Activated gamma-delta T cell treated with Interleukin-2 at 50 U/mL for 16 hours (primary cell): ENCODE measurements around the gene FOSL2.

Experiments
- DNase-seq: peaks from one replicate; pipeline ENCODE4 v3.0.0-alpha.2; 2020

FOSL2 gene

DNA sequence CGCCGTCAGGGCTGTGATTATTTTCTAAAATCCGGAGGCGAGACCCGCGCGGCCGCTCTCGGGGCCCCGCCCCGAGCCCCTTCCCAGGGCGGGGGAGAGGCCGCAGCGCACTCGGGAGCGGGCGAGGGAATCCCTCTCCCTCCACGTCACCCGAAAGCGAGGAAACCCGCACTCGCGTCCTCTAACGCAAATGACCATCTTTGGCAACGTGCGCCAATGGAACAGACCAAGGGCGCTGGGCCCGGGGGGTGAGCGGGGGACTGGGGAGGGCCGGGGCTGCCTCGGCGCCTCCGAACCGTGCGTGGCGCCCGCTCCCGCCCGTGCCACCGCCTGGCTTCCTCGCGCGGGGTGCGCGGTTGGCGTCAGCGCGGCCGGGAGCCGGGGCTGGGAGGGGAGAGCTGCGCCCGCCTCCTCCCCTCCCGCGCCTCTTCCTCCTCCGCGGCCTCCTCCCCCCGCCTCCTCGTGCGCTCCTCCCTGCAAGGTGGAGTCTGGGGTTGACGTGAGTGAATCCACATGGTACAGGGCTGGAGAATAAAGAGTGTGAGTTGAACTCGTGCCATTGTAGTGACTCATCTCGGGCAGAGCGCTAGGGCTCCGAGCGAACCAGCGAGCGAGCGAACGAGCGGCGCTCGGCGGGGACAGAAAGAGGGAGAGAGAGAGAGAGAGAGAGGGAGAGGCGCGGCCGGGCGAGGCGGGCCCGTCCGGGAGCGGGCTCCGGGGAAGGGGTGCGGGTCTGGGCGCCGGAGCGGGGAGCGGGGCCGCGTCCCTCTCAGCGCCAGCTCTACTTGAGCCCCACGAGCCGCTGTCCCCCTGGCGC is at the start of gene FOSL2:
Gene FOSL2 (plus strand): TSS at position 562 of the 817 bp plus-strand sequence. CDS start 863 bp downstream, outside the sequence.
- DNase-seq: peak; percentile 92

DNA sequence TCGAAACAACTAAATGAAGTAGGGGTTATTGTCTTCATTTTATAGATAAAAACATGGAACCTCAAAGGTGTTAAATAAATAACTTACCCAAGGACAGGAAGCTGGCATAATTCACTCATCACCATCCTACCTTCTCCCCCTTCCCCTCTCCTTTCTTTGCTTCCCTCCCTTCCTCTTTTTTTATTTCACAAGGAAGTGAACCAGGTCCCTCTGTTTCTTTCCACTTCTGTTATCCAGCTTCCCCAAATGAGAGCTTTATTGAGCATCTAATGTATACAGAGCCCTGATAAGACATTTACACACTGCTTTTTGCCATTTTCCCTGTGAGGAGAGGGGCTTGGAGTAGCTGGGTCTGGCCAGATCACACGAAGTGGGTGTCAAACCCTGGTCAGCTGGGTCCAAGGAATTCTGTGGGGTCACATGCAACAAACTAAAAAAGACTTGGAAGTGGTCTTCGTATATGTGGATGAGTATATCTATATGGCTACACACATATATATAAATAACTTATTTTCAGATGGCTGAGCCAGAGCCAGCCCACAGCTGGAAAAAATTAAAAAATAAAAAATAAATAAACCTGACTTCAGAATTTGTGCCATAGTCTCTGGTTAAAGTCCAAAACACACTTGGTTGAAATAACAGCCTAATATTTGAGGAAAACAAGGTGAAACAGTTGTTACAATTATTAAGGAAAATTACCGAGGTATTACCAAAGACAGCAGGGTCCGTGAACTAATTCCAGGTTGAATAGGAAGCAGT is 49.3 kb upstream of the FOSL2 start:
- no peak for DNase-seq

DNA sequence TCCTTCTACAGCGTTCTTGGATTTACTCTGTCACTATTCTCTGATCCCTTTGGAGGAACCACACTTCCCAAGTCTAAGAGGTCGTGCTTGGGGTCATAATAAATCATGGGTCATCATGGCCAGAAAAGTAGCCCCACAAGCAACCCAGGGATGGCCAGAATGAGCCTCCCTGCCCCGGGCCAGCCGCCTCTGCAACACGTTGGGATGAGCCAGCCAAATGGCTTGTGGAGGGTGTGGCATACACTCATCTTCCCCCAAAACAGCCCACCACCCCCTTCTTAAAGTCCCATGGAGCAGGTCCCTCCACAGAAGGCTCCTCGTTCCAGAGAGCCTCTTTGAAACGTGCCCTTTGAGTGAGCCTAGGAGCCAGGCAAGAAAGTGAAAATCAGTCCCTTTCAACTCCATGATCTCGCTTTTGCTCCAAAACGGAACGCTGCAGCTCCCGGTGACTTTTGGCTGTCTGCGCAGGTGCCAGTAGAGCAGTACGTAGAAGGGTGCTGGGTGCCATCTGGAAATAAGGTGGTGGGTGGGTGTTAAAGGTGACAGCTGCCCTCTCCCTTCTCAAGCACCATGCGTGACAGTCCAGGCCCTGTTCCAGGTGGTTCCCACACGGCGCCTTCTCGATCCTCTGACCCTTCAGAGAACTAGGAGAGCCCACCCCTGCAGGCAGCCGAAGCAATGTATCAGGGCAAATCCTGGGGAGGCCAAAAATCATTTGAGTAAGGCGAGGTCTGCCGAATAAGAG is 48.5 kb upstream of the FOSL2 start:
- no peak for DNase-seq

DNA sequence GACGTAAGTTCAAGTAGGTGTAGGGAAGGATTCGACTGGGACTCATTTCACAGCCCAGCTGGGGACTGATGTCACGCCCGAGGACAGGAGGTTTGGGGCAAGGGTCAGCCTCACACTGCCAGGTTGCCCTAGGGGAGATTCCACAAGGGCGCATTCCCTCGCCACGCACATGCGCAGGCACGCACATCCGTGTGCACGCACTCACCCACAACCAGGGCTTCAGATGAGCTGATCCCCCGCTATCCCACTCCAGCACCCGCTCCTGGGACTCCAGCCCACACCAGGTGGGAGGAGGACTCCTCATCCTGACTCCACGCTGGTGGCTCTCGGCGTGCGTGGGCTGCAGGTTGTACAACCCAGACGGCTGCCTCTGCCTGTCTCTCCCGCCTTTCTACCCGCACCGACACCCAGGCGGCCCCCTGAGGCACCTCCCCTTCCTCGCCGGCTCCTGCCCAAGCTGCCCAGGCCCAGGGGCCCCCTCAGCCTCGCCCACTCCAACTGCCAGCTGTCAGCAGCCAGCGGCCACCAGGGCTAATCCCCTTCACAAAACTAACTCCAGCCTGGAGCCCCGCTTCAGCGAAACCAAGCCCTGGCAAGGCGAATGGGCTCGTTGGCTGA is 47.8 kb upstream of the FOSL2 start:
- DNase-seq: no peak

DNA sequence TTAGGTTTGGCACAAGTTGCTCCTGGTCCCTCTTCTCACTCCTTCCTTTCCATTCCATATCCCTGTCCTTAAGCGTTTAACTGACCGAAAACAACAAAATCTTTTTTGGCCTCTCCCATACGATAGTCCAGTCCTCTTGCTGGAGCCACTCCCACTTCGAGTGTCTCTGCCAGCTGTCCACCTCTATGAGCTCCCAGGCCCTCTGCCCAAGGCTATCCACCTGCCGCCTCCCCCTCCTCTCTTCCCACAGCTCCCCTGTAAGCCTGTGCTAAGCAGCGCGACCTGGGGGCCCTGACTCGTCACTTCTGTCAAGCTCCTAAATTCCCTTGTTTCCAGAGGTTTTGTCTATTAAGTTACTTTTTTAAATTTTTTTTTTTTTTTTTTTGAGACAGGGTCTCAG is 47.0 kb upstream of the FOSL2 start:
- DNase-seq: no peak

DNA sequence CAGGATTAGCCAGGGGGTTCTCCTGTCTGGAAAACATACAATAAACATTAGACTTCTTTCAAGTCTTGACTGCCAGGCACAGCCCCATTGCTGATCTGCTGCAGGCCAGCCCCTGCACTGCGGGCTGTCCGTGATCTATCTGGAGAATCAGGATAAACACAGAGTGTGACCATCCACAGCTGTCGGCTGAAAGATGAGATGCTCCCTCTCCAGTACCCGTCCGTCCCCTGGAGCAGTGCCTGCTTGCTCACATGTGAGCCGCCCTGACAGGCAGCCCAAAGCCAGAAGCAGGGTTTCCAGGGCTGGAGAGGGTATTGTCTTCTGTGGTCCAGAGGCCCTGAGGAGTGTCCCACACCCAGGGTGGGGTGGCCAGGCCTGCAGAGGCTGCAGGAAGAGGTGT is 46.1 kb upstream of the FOSL2 start:
- DNase-seq: no peak

DNA sequence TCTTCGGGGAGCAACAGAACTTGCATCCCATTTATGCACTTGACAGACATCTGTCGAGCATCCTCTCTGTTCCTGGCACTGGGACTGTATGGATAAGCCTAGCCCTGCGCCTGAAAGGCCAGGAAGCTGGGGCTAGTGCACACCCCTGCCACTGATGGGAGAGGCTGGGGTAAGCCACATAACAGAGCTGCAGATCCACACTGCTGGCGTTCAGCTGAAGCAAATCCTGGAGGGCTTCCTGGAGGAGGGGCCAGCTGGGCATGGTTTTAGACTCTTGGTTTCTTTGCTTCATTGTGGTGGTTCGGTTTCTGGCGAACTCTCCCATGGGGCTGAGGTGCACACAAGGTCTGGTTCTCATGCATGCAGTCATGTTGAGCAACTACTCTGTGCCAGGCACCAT is 45.5 kb upstream of the FOSL2 start:
- DNase-seq: no peak

DNA sequence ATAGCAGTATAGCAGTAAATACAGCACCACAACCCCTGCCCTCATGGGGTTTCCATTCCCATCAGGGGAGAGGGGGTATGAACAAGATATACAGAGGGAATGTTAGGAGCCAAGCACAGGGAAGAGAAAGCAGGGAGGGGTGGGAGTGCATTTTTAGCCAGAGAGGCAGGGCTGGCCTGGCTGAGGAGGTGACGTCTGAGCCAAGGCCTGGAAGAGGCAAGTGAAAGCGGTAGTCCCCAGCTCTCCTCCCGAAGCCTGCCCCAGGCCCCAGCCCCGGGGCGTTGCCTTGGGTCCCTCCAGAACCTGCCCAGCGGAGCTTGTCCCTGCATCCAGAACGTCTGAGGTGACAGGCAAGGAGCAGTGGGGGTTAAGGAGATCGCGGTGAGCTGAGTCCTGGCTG is 45.1 kb upstream of the FOSL2 start:
- DNase-seq: no peak

DNA sequence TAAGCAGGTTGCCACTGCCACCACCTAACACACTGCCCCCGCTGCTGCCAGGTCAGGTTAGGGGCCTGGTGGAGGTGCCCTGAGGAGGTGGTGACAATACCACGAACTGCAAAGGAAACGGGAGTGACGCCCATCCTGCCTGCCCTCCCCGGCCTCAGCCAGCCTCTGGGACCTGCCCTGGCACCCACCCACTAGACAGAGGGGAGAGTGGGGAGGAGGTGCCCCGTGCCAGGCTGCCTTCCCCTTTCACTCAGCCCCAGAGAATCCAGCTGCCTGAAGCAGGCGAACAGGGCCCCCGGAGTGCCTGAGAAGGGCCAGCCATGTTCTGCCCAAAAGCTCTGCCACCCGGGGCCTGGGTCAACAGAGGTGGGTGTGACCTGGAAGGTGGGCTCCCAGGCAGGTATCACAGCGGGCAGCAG is 44.5 kb upstream of the FOSL2 start:
- DNase-seq: peak; percentile 69

DNA sequence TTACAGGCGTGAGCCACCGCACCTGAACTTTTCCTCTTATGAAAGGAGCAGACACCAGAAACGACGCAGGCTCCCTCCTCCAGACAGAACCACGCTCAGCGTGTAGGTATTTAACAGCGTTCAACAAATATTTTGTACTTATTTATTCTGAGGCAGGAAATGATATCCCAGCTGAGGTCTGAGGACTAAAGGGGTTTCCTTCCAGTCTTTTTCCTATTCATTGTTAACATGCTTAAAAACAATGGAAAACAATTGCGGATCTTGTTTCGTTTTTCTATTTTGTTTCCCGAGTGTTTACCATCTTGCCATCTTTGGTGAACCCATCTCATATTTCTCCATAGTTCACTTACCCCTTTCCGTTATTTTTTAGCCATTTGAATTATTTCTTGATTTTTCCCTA is 43.7 kb upstream of the FOSL2 start:
- no peak for DNase-seq

DNA sequence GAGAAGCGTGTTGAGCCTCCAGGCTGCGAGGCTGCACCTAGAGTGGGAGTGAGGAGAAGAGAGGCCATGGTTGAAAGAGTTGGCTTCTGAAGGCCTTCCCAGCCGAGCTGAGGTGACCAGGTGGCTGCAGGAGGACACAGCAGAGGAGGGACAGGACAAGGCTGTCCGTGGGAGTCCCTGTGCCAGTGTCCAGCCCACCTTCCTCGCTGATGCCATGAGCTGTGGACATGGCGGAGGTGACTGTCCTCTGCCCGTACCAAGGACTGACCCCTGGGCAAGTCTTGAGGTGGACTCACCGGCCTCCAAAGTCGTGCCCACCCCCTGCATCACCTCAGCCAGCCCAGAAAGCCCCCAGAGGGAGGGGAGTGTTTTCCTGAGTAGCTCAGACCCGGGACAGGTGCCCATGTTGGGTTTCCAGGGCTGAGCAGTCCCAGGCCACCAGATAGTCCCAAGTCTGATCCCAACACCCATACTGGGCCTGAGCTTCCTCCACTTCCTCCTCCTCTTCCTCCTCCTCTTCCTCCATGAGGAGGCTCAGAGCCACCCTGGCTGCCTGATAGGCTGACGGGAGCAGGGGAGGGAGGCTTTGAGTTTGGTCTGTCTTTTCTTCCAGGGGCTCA is 43.0 kb upstream of the FOSL2 start:
- no peak for DNase-seq

DNA sequence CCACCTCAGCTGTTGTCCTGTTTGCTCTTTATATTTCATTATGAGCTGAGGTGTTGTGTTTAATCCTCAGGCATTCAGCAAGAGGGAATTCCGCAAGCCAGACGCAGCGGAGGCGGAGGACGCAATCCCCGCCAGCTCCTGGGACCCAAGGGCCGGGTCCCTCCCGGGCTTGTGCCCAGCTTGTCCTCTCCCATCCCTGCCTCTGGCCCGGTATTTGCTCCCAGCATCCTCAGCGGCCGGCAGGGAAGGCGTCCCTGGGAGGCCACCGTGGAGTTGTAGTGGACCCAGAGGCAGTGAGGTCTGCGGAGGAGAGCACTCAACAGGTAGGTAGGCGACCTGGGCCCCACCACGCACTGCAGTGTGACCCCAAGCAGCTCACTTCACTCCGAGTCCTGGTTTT is 42.5 kb upstream of the FOSL2 start:
- no peak for DNase-seq

DNA sequence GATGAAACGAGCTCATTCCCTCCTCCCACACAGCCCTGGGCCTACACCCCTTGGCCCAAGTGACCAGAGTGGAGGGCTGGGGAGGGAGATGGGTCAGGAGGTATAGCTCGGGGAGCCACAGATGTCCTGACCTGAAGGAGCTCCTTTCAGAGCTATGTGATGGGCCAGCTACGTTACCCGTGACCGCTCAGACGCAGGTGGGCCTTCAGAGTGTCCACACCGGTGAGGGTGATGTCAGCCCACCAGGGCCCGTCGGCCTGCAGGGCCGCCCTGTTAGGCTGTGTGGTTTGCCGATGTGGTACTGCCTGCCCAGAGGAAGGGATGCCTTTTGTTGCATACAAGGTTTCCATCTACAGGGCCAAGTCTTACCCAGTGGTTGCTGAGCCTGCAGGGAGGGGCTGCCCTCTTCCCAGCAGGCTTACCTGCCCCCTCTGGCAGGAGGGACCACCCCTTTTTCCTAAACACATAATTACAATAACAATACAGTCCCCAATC is 41.8 kb upstream of the FOSL2 start:
- DNase-seq: no peak

DNA sequence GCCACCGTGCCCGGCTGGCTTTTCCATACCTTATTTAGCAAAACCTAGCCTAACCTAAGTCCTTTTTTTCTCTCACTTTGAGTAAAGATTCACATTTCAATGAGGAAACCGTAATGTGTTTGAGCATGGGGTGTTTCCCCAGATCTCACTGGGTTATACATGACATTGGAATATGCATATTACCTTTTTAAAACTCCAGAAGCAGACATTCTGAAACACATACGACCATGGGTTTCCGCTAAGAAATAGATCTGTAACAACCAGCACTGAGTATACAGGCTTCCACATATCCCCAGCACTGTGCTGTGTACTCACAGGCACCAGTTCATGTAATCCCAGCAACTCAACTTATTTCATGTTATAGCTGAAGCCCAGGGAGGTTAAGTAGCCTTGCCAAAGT is 41.0 kb upstream of the FOSL2 start:
- no peak for DNase-seq

DNA sequence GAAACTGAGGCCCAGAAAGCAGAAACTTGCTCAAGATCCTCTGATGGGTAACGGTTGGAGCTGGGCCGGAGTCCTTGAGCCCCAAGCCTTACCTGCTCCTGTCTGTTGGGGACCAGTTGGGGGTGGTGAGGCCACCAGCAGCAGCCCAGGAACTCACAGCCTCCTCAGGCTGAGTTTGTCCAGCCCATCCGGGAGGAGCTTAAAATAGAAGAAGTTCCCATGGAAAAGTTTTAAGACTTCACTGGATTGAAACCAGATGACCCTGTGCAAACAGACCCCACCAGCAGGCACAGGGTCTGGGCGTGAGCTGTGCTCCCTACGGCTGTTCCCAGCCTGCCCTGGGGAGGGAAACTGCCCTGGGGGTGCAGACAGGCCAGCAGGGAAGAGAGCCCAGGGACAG is 40.6 kb upstream of the FOSL2 start:
- DNase-seq: no peak

DNA sequence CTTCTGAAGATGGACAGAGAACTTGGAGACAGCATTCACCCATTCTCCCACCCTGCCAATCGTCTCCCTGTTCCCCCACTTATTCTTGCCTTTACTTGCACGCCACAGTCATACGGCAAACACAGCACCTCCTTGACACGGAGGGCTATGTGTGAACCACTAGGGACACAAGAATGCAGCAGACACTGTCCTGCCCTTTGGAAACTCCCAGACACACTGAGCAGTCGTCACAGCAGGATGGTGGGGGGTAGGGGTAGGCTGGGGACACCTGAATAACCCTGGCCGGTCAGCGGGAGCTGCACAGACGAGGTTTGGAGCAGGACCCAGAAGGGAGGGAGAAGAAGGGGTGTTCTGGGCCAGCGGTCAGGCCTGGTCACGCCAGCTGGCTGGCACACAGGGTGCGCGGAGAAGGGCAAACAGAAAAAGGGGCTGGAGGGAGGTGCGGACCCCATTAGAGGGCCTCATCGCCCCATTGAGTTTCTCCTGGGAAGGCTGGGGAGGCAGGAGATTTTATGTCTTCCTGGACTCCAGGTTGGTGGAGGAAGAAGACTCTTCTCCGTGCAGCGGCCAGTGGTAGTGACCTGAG is 40.0 kb upstream of the FOSL2 start:
- DNase-seq: no peak

DNA sequence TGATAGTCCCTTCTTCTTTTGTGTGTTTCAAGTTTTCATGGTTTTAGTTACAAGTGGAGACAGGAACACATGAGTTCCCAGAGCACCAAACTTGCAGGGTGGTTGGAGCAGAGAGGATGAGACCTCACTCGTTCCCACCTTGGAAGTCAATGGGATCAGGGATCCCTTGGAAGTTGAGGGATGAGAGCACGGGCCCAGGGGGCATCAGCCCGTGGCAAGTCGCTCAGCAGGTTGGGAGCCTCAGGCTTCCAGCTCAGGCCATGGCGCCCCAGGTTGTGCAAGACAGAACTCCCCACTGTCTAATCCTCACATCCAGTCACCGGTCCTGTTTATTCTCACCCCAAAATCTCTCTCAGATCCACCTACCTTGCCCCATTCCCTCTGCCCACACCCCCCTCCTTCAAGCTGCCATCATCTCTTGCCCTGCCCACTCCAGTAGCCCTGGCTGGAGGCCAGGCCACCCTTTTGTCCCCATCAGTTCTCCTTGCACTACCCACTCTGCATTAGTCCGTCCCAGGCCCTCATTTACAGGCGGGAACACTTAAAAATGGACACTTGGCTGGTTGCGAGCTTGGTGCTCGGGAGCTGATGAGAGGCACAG is 37.6 kb upstream of the FOSL2 start:
- no peak for DNase-seq

DNA sequence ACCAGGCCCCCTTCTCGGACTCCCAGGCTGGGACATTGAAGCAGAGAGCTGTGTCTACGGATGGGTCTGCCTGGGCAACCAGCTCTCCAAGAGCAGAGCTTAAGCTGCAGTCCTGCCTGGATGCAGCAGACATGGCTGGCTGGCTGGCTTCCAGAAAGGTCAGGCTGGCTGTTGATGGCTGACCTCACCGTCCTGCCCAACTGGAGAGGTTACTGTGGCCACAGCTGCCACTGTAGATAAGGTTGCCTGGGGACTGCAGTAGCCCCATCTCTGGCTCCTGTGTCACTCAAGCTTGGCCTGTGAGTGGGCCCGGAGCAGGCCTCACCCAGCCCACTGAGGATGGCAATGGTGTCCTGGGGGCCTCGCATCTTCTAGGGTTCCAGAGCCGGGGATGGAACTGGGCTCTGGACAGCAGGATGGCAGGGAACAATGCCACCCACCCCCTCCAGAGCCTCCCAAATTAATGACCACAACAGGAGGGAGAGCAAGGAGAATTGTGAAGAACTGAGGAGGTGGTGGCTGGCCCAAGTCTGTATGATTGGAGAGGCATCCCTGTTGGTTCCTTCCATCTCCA is 37.0 kb upstream of the FOSL2 start:
- no peak for DNase-seq

DNA sequence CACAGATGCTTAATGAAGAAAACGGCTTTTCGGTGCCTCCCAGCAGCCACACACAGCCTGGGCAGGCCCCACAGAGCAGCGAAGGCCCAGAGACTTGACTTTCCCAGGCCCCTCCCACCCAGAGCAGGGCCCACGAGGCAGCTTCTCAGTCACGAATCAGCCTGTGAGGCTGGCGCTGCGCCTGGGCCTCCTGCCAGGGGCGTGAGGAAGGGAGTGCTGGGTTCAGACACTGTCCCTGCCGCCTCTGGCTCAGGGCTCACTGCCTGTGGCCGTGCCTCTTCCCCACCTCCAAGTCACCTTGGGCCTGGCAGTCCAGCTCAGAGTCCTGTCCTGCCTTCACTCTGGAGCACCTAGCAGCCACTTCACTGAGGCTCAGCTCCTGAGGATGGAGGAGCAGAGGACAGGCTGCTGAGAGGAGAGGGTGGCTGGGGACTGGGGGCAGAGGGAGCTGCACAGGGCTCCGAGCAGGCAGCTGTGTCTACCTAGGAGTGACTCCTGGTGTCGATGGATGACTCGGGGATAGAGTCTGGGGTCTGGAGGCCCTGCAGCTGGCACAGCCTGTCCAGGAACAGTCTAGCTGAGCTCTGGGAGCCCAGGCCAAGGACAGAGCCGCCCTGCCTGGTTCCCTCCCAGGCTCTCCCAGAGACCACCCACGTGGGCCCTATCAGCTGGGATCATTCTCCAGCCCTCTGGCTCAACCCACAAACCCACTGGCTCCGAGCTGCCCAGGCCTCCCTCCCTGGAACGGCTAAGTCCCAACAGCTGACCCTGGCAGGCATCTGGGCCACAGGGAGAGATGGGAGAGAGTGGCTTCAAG is 36.4 kb upstream of the FOSL2 start:
- peak; percentile 29 for DNase-seq

DNA sequence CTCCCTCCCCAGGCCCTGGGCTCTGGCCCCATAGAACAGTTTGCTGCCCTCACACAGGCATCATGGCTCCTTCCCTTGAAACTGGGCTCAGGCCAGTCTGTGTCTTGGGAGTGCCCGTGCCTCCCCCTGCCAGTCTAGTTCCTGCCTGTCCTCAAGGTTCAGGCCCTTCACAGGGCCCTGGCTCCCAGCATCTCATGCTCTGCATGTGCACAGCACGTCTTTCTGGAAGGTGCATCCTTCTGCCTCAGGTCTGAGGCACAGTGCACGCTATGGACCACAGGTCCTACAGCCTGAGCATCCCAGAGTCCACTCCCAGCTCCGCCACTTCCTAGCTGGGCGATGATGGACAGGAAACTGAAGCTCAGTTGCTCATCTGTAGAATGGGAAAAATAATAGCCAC is 35.6 kb upstream of the FOSL2 start:
- no peak for DNase-seq
